Measurements from ENCODE around the gene RGPD6. TPM values are rescaled to one million over a fixed set of nuclear protein-coding genes. Genes with fewer than 3 reads are reported as not detected.
"Not testable (repeated sequence)": the region's sequence is repeated elsewhere in the genome, so short reads cannot be mapped to it uniquely, and the experiment has no call there.

Gene RGPD6
- 10 to 100 TPM in 5 of 6 experiments, 1 to 10 TPM in 1; 7.6 to 21.6 (median 14.4) TPM for total RNA-seq (2021; fragmentation: NEBNext Ultra II Directional; extraction: Animal tissue kit (Norgen Biotek cat#: 25700))
- long read RNA-seq, partial matches to known transcripts, result 3 of 4 reads
- long read RNA-seq, other reads (novel, unspliced or antisense), result 1 of 4 reads

GRCh38 chr2:110576763-110577416 lies at the start of gene RGPD6:
RGPD6 (minus strand) TSS chr2:110577222; CDS start chr2:110577024, 198 bp downstream.
- not testable (repeated sequence) for H3K27ac Mint-ChIP-seq; H3K4me3 Mint-ChIP-seq; H3K9me3 Mint-ChIP-seq; H3K4me1 Mint-ChIP-seq (ENCODE audit: low read depth); H3K27me3 Mint-ChIP-seq (ENCODE audit: insufficient read depth); DNase-seq; H3K36me3 Mint-ChIP-seq (ENCODE audit: low read depth)

- not testable (repeated sequence) for H3K4me3 Mint-ChIP-seq; H3K4me1 Mint-ChIP-seq (ENCODE audit: low read depth); H3K36me3 Mint-ChIP-seq (ENCODE audit: low read depth); H3K27ac Mint-ChIP-seq; H3K27me3 Mint-ChIP-seq (ENCODE audit: insufficient read depth); DNase-seq; H3K9me3 Mint-ChIP-seq
Measured at GRCh38 chr2:110619326-110619939, 42.4 kb upstream of the RGPD6 start.

- H3K4me3 Mint-ChIP-seq; H3K27ac Mint-ChIP-seq; H3K9me3 Mint-ChIP-seq; H3K4me1 Mint-ChIP-seq (ENCODE audit: low read depth); H3K36me3 Mint-ChIP-seq (ENCODE audit: low read depth); H3K27me3 Mint-ChIP-seq (ENCODE audit: insufficient read depth); DNase-seq: not testable (repeated sequence)
Measured at GRCh38 chr2:110613927-110614326, 36.9 kb upstream of the RGPD6 start.

GRCh38 chr2:110610613-110611250 lies 33.7 kb upstream of the RGPD6 start:
- H3K4me3 Mint-ChIP-seq, result not testable (repeated sequence)

DNA sequence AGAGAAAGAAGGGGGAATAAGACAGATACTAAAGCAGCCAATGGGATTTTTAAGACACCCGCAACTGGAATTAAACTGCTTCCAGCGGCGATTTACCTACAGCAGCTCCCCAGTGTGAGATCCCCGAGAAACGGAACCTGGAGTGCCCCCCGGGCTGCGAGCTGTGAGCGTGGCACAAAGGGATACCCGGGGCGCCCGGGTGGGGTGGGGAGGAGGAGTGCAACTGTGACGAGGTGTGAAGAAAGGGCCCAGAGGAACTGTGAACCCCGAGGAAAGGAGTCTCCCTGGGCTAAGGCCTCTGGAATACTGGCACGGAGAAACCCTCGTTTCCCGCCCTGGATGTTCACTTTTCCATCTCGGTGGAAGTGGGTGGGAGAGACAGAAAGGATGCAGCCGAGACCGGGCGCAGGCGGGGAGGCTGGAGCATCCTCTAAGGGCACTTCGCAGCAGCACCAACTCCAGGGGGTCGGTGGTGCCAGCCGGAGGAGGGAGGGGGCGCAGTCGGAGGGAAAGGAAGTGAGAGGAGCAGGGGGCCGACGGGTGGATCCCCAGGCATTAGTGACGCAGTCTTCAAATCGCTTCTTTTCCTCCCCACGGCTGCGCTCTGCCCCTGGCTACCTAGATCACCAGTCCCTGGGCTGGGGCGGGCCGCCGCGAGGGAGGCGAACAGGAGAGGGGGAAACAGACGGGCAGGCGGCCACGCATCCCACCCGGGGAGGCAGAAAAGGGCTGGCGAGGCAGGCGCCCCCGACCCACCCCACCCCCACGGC lies 33.0 kb upstream of the RGPD6 start:
- DNase-seq; H3K4me3 Mint-ChIP-seq; H3K9me3 Mint-ChIP-seq; H3K36me3 Mint-ChIP-seq (ENCODE audit: low read depth); H3K27me3 Mint-ChIP-seq (ENCODE audit: insufficient read depth); H3K27ac Mint-ChIP-seq; H3K4me1 Mint-ChIP-seq (ENCODE audit: low read depth): not testable (repeated sequence)

More at GRCh38 chr2:110610613-110611250, 33.7 kb upstream of the RGPD6 start:
- not testable (repeated sequence) for H3K4me1 Mint-ChIP-seq (ENCODE audit: low read depth); H3K27ac Mint-ChIP-seq; H3K27me3 Mint-ChIP-seq (ENCODE audit: insufficient read depth); H3K36me3 Mint-ChIP-seq (ENCODE audit: low read depth); DNase-seq; H3K9me3 Mint-ChIP-seq

DNA sequence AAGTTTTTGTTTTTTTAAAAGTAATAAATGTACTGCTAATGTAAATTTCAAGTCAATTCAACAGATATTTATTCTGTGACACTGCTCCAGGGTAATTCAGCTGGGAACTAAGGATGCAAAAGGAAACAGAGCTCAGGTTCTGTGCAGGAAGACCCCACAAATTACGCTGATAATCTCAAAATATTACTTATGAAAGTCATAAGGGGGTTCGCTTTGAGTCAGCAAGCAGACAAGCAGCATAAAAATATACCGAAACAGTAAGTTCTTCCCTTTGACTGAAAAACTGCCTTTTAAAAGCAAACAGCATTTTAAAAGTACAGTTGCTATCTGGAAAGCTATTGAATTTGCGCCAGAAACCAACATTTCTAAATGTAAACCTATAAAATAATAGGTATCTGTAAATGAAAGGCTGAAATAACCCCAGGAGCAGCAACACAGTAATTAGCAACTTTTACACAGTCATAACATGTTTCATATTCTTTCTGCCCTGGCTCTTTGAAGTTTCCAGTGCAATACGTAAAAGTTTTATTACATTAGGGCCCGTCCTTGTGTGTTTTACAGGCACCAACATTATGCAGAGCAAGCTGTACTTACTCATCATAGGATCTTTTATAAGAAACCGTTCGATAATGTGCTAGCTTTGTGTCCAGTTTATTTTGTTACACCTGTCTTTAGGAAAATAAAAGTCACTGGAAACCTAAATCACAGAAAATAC lies 31.9 kb upstream of the RGPD6 start:
- not testable (repeated sequence) for DNase-seq; H3K4me1 Mint-ChIP-seq (ENCODE audit: low read depth); H3K4me3 Mint-ChIP-seq; H3K27ac Mint-ChIP-seq; H3K9me3 Mint-ChIP-seq; H3K27me3 Mint-ChIP-seq (ENCODE audit: insufficient read depth); H3K36me3 Mint-ChIP-seq (ENCODE audit: low read depth)

- H3K9me3 Mint-ChIP-seq; H3K27me3 Mint-ChIP-seq (ENCODE audit: insufficient read depth); DNase-seq; H3K4me3 Mint-ChIP-seq; H3K27ac Mint-ChIP-seq; H3K36me3 Mint-ChIP-seq (ENCODE audit: low read depth); H3K4me1 Mint-ChIP-seq (ENCODE audit: low read depth): not testable (repeated sequence)
Measured at GRCh38 chr2:110605057-110605456, 28.0 kb upstream of the RGPD6 start.

DNA sequence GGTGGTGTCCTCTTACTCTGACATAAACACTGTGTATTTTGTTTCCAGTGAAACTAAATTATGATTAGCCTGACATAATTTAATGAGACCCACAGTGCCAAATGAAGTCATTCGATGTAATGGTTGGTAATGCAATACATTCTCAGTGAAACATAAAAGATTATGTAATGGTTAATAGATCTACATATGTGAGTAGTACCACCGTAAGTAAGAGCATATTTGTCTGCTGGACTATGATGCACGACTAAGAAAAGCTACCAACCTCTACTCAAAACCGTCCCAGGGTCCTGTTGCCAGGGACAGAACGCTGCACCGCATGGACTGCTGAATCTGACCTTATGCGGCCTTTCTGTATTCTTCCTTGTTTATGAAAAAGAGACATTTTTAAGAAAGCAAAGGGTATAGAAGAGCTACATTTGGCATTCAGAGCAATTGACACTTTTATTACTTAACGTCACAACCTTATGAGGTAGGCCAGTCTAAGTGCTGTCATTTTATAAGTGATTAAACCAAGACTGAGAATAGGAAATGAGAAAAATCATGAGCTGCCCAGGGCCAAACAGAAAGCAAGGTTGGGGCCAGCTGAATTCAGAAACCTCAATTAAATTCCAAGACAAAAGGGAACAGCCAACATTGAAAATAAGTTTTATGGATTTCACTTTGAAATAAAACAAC lies 27.0 kb upstream of the RGPD6 start:
- not testable (repeated sequence) for DNase-seq; H3K36me3 Mint-ChIP-seq (ENCODE audit: low read depth); H3K27ac Mint-ChIP-seq; H3K4me3 Mint-ChIP-seq; H3K9me3 Mint-ChIP-seq; H3K4me1 Mint-ChIP-seq (ENCODE audit: low read depth); H3K27me3 Mint-ChIP-seq (ENCODE audit: insufficient read depth)

DNA sequence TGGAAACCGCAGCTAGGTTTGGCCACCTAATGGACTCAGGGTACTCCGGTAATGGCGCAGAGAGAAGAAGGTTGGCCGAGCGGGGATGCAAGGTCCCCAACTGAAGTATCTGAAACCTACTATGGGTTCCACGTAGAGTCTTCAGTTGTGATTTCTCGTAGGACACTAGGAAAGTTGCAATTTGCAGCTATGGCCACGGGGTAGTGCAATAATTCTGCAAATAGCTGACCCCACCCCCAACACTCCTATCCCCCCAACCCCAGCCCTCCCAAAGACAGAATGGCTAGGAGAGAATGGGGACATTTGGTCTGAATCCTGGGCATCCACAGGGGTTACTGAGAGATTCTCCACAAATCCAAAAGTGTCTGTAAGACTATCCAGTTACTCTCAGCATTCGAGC lies 25.1 kb upstream of the RGPD6 start:
- H3K4me1 Mint-ChIP-seq (ENCODE audit: low read depth); H3K27me3 Mint-ChIP-seq (ENCODE audit: insufficient read depth); H3K9me3 Mint-ChIP-seq; DNase-seq; H3K36me3 Mint-ChIP-seq (ENCODE audit: low read depth); H3K4me3 Mint-ChIP-seq; H3K27ac Mint-ChIP-seq: not testable (repeated sequence)

- H3K4me1 Mint-ChIP-seq (ENCODE audit: low read depth); H3K36me3 Mint-ChIP-seq (ENCODE audit: low read depth); H3K9me3 Mint-ChIP-seq; H3K4me3 Mint-ChIP-seq; H3K27me3 Mint-ChIP-seq (ENCODE audit: insufficient read depth); H3K27ac Mint-ChIP-seq; DNase-seq: not testable (repeated sequence)
Measured at GRCh38 chr2:110591973-110592372, 15.0 kb upstream of the RGPD6 start.

GRCh38 chr2:110589677-110590330 lies 12.8 kb upstream of the RGPD6 start:
- not testable (repeated sequence) for H3K27me3 Mint-ChIP-seq (ENCODE audit: insufficient read depth); H3K9me3 Mint-ChIP-seq; H3K36me3 Mint-ChIP-seq (ENCODE audit: low read depth); H3K4me1 Mint-ChIP-seq (ENCODE audit: low read depth); H3K27ac Mint-ChIP-seq; DNase-seq; H3K4me3 Mint-ChIP-seq

DNA sequence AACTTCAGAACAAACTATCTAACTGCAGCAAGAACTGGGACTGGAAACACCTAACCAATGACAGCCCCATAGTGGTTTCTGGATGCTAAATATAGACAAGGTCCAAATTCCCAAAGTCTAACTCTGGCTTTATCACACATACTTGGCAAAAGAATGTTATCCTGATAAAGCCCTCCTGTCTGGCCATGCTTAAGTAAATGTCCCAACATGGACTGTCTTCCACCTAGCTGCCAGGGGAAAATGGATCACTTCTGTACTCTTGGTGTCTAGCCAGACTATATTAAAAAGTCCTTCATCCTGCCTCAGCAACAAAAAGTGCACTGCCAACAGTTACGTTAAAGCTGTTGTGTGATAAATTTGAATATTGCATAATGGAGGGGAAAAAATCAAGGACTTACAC lies 11.5 kb upstream of the RGPD6 start:
- not testable (repeated sequence) for DNase-seq; H3K9me3 Mint-ChIP-seq; H3K4me3 Mint-ChIP-seq; H3K27me3 Mint-ChIP-seq (ENCODE audit: insufficient read depth); H3K27ac Mint-ChIP-seq; H3K36me3 Mint-ChIP-seq (ENCODE audit: low read depth); H3K4me1 Mint-ChIP-seq (ENCODE audit: low read depth)

Measured in HFFc6 (cell line).